ENCODE results near the gene MAPKAP1.

DNA sequence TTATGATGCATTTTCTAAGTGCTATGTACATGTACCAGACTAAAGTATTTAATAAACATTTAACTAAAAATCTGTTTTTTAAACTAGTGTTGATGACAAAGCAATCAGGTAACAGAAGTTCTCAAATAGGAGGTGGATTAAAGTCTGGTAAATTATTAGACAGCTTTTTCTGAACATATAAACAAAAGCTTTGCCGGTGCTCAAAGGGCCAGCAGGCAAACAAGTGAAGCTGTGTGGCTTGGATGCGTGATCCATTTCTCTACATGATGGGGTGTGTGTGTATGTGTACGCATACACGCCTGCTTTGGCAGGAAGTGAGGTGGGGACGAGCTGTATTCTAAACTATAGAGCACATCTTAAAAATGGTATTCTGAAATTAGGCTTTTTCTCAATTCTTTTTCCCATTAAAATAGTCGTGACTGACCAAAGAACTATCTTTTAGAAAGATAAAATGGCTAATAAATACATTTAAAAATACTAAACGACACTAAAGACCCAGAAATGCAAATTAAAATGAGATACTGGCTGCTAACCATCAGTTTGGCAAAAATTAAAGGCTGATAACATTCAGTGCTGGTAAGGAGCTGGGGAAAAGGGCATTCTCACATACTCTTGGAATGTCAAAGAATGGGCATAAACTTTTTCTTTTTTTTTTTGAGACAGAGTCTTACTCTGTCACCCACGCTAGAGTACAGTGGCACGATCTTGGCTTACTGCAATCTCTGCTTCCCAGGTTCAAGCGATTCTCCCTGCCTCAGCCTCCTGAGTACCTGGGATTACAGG lies 174.0 kb downstream of the MAPKAP1 start:
- TF ChIP-seq ZNF384 (IDR thresholded peaks at IDR 0.05) (no peak), SUZ12 (IDR thresholded peaks at IDR 0.05) (no peak), TARDBP (IDR thresholded peaks at IDR 0.05) (no peak), ELF4 (IDR thresholded peaks at IDR 0.05) (no peak), SP1 (IDR thresholded peaks at IDR 0.05) (no peak), BHLHE40 (IDR thresholded peaks at IDR 0.05; ENCODE audit: borderline replicate concordance) (no peak), LEF1 (IDR thresholded peaks at IDR 0.05; ENCODE audit: borderline replicate concordance) (no peak)

All from HEK293T (cell line).